Neural progenitor cell (in vitro differentiated cells): ENCODE data around the gene TXNDC11.
A peak's percentile ranks its signal among the peaks of the same experiment; 100 is the strongest.

ENCODE experiments used
- EZH2 ChIP-seq: fragments of 200-600 bp; sonication (generic); IDR thresholded peaks from 2 replicates; pipeline ENCODE4 v1.6.1; 2017; ENCODE audit warnings: antibody characterized with exemption, mild to moderate bottlenecking, moderate library complexity
- EZH2phosphoT487 ChIP-seq: fragments of 200-600 bp; sonication (generic); IDR thresholded peaks from 2 replicates; pipeline ENCODE4 v1.6.1; 2017; ENCODE audit warnings: antibody characterized with exemption
- TF ChIP-seq, protein P1 (sequence below): fragments of 200-600 bp; sonication (generic); IDR thresholded peaks from 2 replicates; pipeline ENCODE4 v1.5.1; 2017; ENCODE audit warnings: antibody characterized with exemption, mild to moderate bottlenecking

DNA sequence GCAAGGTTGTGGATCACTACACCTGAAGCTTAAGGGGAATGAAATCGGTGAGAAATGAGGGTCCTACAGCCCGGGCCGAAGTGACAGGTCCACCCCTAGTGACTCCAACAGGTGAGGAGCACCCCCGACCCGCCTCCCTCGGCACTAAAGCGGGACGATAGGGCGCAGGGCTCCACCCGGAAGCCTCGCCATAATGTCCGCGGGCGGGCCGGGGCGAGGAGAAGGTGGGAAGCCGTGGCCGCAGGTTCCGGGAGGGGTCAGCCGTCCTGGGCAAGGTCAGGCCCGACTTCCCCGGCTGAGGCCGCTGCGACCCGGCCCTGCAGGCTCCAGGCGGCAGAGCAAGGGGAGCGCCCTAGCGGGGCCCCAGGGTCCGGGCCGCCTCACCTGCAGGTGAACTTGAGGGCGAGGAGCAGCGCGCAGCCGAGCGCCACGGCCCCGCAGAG is 543 bp downstream of the TXNDC11 start:
- TF ChIP-seq EZH2 (peak; percentile 33), EZH2phosphoT487 (no peak)
- TF ChIP-seq, protein P1, sequence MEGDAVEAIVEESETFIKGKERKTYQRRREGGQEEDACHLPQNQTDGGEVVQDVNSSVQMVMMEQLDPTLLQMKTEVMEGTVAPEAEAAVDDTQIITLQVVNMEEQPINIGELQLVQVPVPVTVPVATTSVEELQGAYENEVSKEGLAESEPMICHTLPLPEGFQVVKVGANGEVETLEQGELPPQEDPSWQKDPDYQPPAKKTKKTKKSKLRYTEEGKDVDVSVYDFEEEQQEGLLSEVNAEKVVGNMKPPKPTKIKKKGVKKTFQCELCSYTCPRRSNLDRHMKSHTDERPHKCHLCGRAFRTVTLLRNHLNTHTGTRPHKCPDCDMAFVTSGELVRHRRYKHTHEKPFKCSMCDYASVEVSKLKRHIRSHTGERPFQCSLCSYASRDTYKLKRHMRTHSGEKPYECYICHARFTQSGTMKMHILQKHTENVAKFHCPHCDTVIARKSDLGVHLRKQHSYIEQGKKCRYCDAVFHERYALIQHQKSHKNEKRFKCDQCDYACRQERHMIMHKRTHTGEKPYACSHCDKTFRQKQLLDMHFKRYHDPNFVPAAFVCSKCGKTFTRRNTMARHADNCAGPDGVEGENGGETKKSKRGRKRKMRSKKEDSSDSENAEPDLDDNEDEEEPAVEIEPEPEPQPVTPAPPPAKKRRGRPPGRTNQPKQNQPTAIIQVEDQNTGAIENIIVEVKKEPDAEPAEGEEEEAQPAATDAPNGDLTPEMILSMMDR = no peak
